ENCODE results near the gene SLC30A5.

DNA sequence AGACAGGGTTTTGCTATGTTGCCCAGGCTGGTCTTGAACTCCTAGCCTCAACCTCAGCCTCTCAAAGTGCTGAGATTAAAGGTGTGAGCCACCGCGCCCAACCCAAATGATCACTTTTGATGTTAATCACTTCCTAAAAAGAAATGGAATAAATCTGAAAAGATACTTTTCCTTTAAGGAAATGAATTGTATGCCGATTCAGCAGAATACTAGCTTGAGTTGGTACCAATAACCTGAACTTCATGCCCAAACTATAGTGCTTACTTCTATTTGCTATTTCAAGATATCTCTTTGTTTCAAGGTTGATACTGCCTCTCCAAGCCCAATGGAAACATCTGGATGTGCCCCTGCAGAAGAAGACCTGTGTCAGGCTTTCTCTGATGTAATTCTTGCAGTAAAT lies 77.2 kb downstream of the SLC30A5 start:
- TF ChIP-seq NFRKB (IDR thresholded peaks at IDR 0.05; ENCODE audit: low read depth) (no peak), HDAC8 (tag; IDR thresholded peaks at IDR 0.05) (no peak), ZNF143 (CRISPR knock-in tag; IDR thresholded peaks at IDR 0.05) (no peak), TBL1XR1 (IDR thresholded peaks at IDR 0.05; ENCODE audit: low read length in 2 of 2) (no peak)
- TF ChIP-seq, protein P1, sequence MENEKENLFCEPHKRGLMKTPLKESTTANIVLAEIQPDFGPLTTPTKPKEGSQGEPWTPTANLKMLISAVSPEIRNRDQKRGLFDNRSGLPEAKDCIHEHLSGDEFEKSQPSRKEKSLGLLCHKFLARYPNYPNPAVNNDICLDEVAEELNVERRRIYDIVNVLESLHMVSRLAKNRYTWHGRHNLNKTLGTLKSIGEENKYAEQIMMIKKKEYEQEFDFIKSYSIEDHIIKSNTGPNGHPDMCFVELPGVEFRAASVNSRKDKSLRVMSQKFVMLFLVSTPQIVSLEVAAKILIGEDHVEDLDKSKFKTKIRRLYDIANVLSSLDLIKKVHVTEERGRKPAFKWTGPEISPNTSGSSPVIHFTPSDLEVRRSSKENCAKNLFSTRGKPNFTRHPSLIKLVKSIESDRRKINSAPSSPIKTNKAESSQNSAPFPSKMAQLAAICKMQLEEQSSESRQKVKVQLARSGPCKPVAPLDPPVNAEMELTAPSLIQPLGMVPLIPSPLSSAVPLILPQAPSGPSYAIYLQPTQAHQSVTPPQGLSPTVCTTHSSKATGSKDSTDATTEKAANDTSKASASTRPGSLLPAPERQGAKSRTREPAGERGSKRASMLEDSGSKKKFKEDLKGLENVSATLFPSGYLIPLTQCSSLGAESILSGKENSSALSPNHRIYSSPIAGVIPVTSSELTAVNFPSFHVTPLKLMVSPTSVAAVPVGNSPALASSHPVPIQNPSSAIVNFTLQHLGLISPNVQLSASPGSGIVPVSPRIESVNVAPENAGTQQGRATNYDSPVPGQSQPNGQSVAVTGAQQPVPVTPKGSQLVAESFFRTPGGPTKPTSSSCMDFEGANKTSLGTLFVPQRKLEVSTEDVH (IDR thresholded peaks at IDR 0.05; ENCODE audit: low read depth, partially characterized antibody) = no peak
